Panc1 (cell line): ENCODE results near the gene GHRHR. TPM values are rescaled to one million over a fixed set of nuclear protein-coding genes. Genes with fewer than 3 reads are reported as not detected.

ENCODE experiments used
- ATAC-seq: fragments of 200-7000 bp; cut with Tn5 transposase; 2 replicates; pipeline ENCODE4 v1.9.1; 2020; ENCODE audit warnings: mild to moderate bottlenecking, moderate library complexity
- BruUV-seq: library from RNA; stranded (reverse); fragments of 400-500 nt; replicated peaks from 2 replicates; lab custom pipeline; 2021; lab: Mats Ljungman, UMichigan
- CTCF ChIA-PET: fragments of 300-600 bp; sonication (Branson Sonifier 250); formaldehyde crosslinking; loops from one replicate; lab custom pipeline; 2022; ENCODE audit warnings: antibody characterized with exemption; lab: Charles Lee
- POLR2A ChIA-PET: fragments of 300-600 bp; sonication (Branson Sonifier 250); formaldehyde crosslinking; loops from one replicate; lab custom pipeline; 2022; ENCODE audit warnings: antibody characterized with exemption; lab: Charles Lee
- DNase-seq: peaks from one replicate; pipeline ENCODE4 v3.0.0-alpha.2; 2010; ENCODE audit warnings: low read depth, low spot score
- H3K27ac ChIP-seq: 2 replicates; pipeline ENCODE4 v1.5.1; 2011; ENCODE audit warnings: mild to moderate bottlenecking, low read length, inconsistent platforms
- H3K27me3 ChIP-seq: fragments of 200-500 bp; sonication (Bioruptor generic); 2 replicates; pipeline ENCODE4 v1.6.0; 2014; ENCODE audit warnings: low read length, inconsistent platforms; ENCODE audit not compliant: control insufficient read depth, insufficient read depth
- H3K36me3 ChIP-seq: fragments of 200-500 bp; sonication (Bioruptor generic); 2 replicates; pipeline ENCODE4 v1.5.1; 2014; ENCODE audit warnings: inconsistent platforms, mild to moderate bottlenecking, low read length, moderate library complexity; ENCODE audit not compliant: control insufficient read depth, insufficient read depth
- H3K4me1 ChIP-seq: 2 replicates; pipeline ENCODE4 v1.5.1; 2011; ENCODE audit warnings: inconsistent platforms, mild to moderate bottlenecking, low read length, moderate library complexity; ENCODE audit not compliant: control insufficient read depth, insufficient read depth
- H3K4me3 ChIP-seq, 2 experiments: 2 replicates each; pipeline ENCODE4 v1.5.1; 2011 to 2012; ENCODE audit warnings: low read depth in 2 of 2, low read length in 2 of 2, mild to moderate bottlenecking in 2 of 2, inconsistent platforms in 1 of 2, moderate library complexity in 1 of 2
- H3K9me3 ChIP-seq: fragments of 200-500 bp; sonication (Bioruptor generic); 2 replicates; pipeline ENCODE4 v1.5.1; 2014; ENCODE audit warnings: low read depth, mild to moderate bottlenecking, inconsistent platforms, low read length, moderate library complexity; ENCODE audit not compliant: control insufficient read depth, insufficient read depth
- CTCF ChIP-seq: fragments of 450-650 bp; IDR thresholded peaks from 2 replicates; pipeline ENCODE4 v1.5.1; 2017; ENCODE audit warnings: mild to moderate bottlenecking
- POLR2AphosphoS5 ChIP-seq: IDR thresholded peaks from 2 replicates; pipeline ENCODE4 v1.6.1; 2012; ENCODE audit warnings: mild to moderate bottlenecking, low read depth, low read length, moderate library complexity
- REST ChIP-seq, 2 experiments: IDR thresholded peaks; 2 replicates each; pipeline ENCODE4 v1.6.1; 2011 to 2012; ENCODE audit warnings: low read depth in 2 of 2, control low read depth in 1 of 2, low read length in 1 of 2, mild to moderate bottlenecking in 1 of 2, moderate library complexity in 1 of 2; ENCODE audit not compliant: insufficient read depth in 1 of 2
- SIN3A ChIP-seq: IDR thresholded peaks from 2 replicates; pipeline ENCODE4 v1.6.1; 2012; ENCODE audit warnings: low read depth, mild to moderate bottlenecking, low read length, moderate library complexity, borderline replicate concordance; ENCODE audit not compliant: insufficient read depth
- TCF7L2 ChIP-seq: IDR thresholded peaks from 2 replicates; pipeline ENCODE4 v1.6.1; 2011; ENCODE audit warnings: mild to moderate bottlenecking, low read depth, low read length, inconsistent platforms
- in situ Hi-C: cut with HindIII; loops from 2 replicates; pipeline ENCODE4 v1.10.0; 2016; ENCODE audit warnings: low sequenced_read_pairs, low pct_unique_long_range_greater_than_20kb
- intact Hi-C: fragments of 100-400 bp; cut with micrococcal nuclease; formaldehyde crosslinking; loops from one replicate; pipeline ENCODE4 v1.10.0; 2022; ENCODE audit not compliant: unreplicated experiment
- total RNA-seq: library from RNA; stranded (reverse); gene quantifications from one replicate; pipeline ENCODE4 v1.2.1, GENCODE V29; 2021; ENCODE audit not compliant: unreplicated experiment

Gene GHRHR
- total RNA-seq, 1 experiment from 2014 or later: not detected

- peaks cover 3% of the 10 kb centered on the region; the same call in 1 of the 2 replicates for H3K27me3 ChIP-seq
- TF ChIP-seq REST (IDR thresholded peaks at IDR 0.05; ENCODE audit: insufficient read depth in 1 of 2, low read depth in 2 of 2, low read length in 1 of 2): no peak
- no peak for TF ChIP-seq SIN3A
- TF ChIP-seq POLR2AphosphoS5: no peak
- TF ChIP-seq TCF7L2: no peak
- no peak for TF ChIP-seq CTCF
- in situ Hi-C loops (no loop called here), intact Hi-C loops (no loop called here)
- H3K4me3 ChIP-seq: no peak overlapping the region
- ChIA-PET POLR2A (no interaction called here), CTCF (no interaction called here)
- no peak overlapping the region for H3K27ac ChIP-seq
- no TSS peak for BruUV-seq
- no peak for DNase-seq
- H3K9me3 ChIP-seq: no peaks in the 10 kb centered on the region
- H3K4me1 ChIP-seq: no peaks in the 10 kb centered on the region
- no peaks in the 10 kb centered on the region for H3K36me3 ChIP-seq
- ATAC-seq: no peak
These were observed 33.6 kb downstream of the GHRHR start for GRCh38 chr7:30997316-30997715.

- TF ChIP-seq SIN3A (no peak), TCF7L2 (no peak), REST (IDR thresholded peaks at IDR 0.05; ENCODE audit: insufficient read depth in 1 of 2, low read depth in 2 of 2, low read length in 1 of 2) (no peak), CTCF (no peak)
- CTCF ChIA-PET: no interaction called here
- BruUV-seq: no TSS peak
- H3K9me3 ChIP-seq: no peaks in the 10 kb centered on the region
- in situ Hi-C loops: no loop called here
- no peaks in the 10 kb centered on the region for H3K36me3 ChIP-seq
- POLR2A ChIA-PET: no interaction called here
- intact Hi-C loops: no loop called here
- ATAC-seq (no peak), DNase-seq (no peak)
- peaks cover 3% of the 10 kb centered on the region; the same call in 1 of the 2 replicates for H3K27me3 ChIP-seq
- H3K27ac ChIP-seq: no peak overlapping the region
- no peaks in the 10 kb centered on the region for H3K4me1 ChIP-seq
- H3K4me3 ChIP-seq: no peak overlapping the region
These were observed 34.4 kb downstream of the GHRHR start for GRCh38 chr7:30998180-30998579.
